ENCODE results near the gene NUDT22. TPM values are rescaled to one million over a fixed set of nuclear protein-coding genes. Genes with fewer than 3 reads are reported as not detected.

Gene NUDT22
- total RNA-seq, 1 donor from 2014 or later: 47.8 TPM

DNA sequence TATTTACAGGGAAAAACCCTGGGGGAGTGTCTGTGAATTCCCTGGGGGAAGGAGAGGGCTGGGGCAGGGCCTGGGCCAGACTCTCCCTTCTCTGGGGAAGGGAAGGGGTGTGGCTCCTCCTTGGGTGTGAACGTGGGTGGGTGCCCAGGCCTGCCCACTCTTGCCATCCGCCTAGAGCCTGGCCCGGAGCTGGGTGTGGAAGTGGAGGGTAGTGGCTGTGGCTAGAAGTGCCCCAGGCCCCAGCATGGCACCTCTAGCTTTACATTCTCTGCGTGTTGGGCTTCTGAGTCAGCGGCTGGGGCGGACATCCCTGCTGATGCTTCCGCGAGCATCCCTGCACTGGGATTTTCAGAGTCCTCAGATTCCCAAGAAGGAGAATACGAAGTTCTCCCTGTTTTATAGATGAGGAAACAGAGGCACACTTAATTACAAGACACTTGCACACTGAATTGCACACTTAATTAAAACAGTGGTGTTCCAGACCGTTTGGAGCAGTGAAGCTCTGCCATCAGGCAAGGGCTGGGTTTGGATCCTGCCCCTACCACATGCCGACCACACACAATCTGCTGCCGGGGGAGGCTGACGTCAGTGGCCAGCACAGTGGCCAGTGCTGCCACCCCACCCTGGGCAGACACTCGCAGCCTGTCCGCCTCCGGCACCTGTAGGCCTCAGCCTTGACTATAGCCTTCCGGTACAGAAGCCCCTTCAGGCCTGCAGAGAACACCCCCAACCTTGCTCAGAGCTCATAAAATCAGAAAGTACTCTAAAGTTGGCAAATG is 50.8 kb downstream of the NUDT22 start:
- Histone ChIP-seq H3K36me3 (peaks cover 30% of the 10 kb centered on the region), H3K27ac (no peak overlapping the region), H3K4me1 (peaks cover 11% of the 10 kb centered on the region), H3K4me3 (no peak overlapping the region), H3K27me3 (no peaks in the 10 kb centered on the region), H3K9me3 (no peaks in the 10 kb centered on the region)
- ATAC-seq (peak; percentile 63), DNase-seq (no peak)
- TF ChIP-seq, protein P1, sequence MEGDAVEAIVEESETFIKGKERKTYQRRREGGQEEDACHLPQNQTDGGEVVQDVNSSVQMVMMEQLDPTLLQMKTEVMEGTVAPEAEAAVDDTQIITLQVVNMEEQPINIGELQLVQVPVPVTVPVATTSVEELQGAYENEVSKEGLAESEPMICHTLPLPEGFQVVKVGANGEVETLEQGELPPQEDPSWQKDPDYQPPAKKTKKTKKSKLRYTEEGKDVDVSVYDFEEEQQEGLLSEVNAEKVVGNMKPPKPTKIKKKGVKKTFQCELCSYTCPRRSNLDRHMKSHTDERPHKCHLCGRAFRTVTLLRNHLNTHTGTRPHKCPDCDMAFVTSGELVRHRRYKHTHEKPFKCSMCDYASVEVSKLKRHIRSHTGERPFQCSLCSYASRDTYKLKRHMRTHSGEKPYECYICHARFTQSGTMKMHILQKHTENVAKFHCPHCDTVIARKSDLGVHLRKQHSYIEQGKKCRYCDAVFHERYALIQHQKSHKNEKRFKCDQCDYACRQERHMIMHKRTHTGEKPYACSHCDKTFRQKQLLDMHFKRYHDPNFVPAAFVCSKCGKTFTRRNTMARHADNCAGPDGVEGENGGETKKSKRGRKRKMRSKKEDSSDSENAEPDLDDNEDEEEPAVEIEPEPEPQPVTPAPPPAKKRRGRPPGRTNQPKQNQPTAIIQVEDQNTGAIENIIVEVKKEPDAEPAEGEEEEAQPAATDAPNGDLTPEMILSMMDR (IDR thresholded peaks at IDR 0.05): no peak
- intact Hi-C loops (cut with DNase I): no loop called here

DNA sequence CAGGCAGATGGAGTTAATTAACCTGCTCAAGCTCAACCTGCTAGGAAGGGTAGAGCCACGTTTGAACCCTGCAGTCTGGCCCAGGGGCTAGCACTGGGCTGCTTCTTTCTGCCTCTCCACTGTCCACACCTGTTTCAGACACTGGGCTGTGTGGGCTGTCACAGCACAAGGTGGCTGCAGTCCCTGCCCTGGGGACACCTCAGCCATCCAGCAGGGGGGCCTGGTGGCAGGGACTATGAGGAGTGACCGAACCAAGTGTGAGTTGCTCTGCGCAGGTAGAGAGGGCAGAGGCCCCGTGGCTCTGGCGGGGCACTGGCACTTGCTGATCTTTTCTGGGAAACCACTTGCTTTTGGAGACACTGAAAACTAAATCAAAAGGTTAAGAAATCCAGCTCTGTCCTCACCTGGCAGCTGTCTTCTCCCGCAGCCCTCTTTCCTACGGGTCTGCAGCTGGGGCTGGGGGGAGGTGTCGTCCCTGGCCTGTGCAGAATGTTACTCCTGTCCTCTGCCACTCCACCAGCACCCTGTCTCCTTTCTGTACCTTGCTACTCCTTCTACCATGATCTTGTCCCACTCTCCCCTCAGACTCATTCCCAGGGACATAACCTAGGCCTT is 52.6 kb downstream of the NUDT22 start:
- DNase-seq (no peak), ATAC-seq (no peak)
- H3K4me3 ChIP-seq: no peak overlapping the region
- no peak overlapping the region for H3K27ac ChIP-seq
- TF ChIP-seq, protein P1 (IDR thresholded peaks at IDR 0.05): no peak
- peaks cover 16% of the 10 kb centered on the region for H3K4me1 ChIP-seq
- no peaks in the 10 kb centered on the region for H3K9me3 ChIP-seq
- intact Hi-C loops (cut with DNase I): no loop called here
- H3K36me3 ChIP-seq: peaks cover 38% of the 10 kb centered on the region
- no peaks in the 10 kb centered on the region for H3K27me3 ChIP-seq

Other genes with a start within 250 kb of the NUDT22 start
- gene OTUB1, start 239.8 kb upstream of the NUDT22 start, total RNA-seq: 60.6 TPM
- gene FLRT1, start 190.3 kb upstream of the NUDT22 start, total RNA-seq: not detected
- 15.8 TPM for gene MACROD1, start 60.2 kb upstream of the NUDT22 start, total RNA-seq
- 110 TPM for gene STIP1, start 40.1 kb upstream of the NUDT22 start, total RNA-seq
- gene FERMT3, start 19.6 kb upstream of the NUDT22 start, total RNA-seq: 73.1 TPM
- 22.4 TPM for gene TRPT1, start 88 bp upstream of the NUDT22 start, total RNA-seq
- 36.4 TPM for gene DNAJC4, start 4.3 kb downstream of the NUDT22 start, total RNA-seq
- 172 TPM for gene VEGFB, start 8.3 kb downstream of the NUDT22 start, total RNA-seq
- 53.9 TPM for gene FKBP2, start 14.8 kb downstream of the NUDT22 start, total RNA-seq
- 76.5 TPM for gene PPP1R14B, start 20.7 kb downstream of the NUDT22 start, total RNA-seq
- gene PLCB3, start 25.3 kb downstream of the NUDT22 start, total RNA-seq: 32.4 TPM
- gene BAD, start 58.4 kb downstream of the NUDT22 start, total RNA-seq: 58.9 TPM
- gene GPR137, start 59.6 kb downstream of the NUDT22 start, total RNA-seq: 38.6 TPM
- gene KCNK4, start 65.0 kb downstream of the NUDT22 start, total RNA-seq: not detected
- not detected for gene CATSPERZ, start 74.1 kb downstream of the NUDT22 start, total RNA-seq
- gene ESRRA, start 79.2 kb downstream of the NUDT22 start, total RNA-seq: 51.9 TPM
- 168 TPM for gene TRMT112, start 91.3 kb downstream of the NUDT22 start, total RNA-seq
- gene PRDX5, start 91.8 kb downstream of the NUDT22 start, total RNA-seq: 176 TPM
- gene CCDC88B, start 113.9 kb downstream of the NUDT22 start, total RNA-seq: 20.7 TPM
- gene RPS6KA4, start 132.9 kb downstream of the NUDT22 start, total RNA-seq: 42.4 TPM

All from upper lobe of right lung (tissue), 1 donor.